ENCODE data around the gene CFDP1. TPM values are rescaled to one million over a fixed set of nuclear protein-coding genes. Genes with fewer than 3 reads are reported as not detected.

The CFDP1 gene
- total and polyA plus RNA-seq, 2 donors (not counting 1 experiment from before 2014, with no cell fraction given) = 47.9 to 80.0 TPM

GRCh38 chr16:75476817-75477216, 43.5 kb upstream of the CFDP1 start:
- Histone ChIP-seq H4K20me1 (ENCODE audit: control insufficient read depth, extremely low read depth, insufficient read depth, low read length) (no peaks in the 10 kb centered on the region), H3K4me1 (ENCODE audit: control insufficient read depth, extremely low read depth, insufficient read depth, low read length) (no peaks in the 10 kb centered on the region), H3K79me2 (ENCODE audit: control insufficient read depth, insufficient read depth, low read length) (no peaks in the 10 kb centered on the region), H3K27ac (ENCODE audit: insufficient read depth, low read length) (no peak overlapping the region), H3K4me3 (replicated peaks in 1 of 4; ENCODE audit: control extremely low read depth in 1 of 4, insufficient read depth in 1 of 4, low read depth in 3 of 4, low read length in 4 of 4) (no peak overlapping the region), H3K9me3 (ENCODE audit: control insufficient read depth, insufficient read depth, low read depth, low read length) (no peaks in the 10 kb centered on the region), H3K4me2 (ENCODE audit: extremely low read depth, insufficient read depth, low read length) (no peak overlapping the region), H3K27me3 (ENCODE audit: control insufficient read depth, insufficient read depth, low read length) (no peaks in the 10 kb centered on the region), H2AFZ (ENCODE audit: low read length) (no peak overlapping the region), H3K9ac (ENCODE audit: insufficient read depth, low read length) (no peak overlapping the region), H3K36me3 (ENCODE audit: control insufficient read depth, insufficient read depth, low read length) (no peaks in the 10 kb centered on the region)
- TF ChIP-seq CTCF (conservative IDR thresholded peaks at IDR 0.05 in 1 of 2, IDR thresholded peaks at IDR 0.05 in 1 of 2; ENCODE audit: low read depth in 1 of 2, low read length in 2 of 2) (no peak), EZH2 (IDR thresholded peaks at IDR 0.05; ENCODE audit: low read length, missing control alignments) (no peak)
- DNase-seq (ENCODE audit: low read depth in 2 of 2) = no peak

GRCh38 chr16:75475420-75475847, 42.1 kb upstream of the CFDP1 start:
- no peaks in the 10 kb centered on the region for H3K79me2 ChIP-seq (ENCODE audit: control insufficient read depth, insufficient read depth, low read length)
- H3K27me3 ChIP-seq (ENCODE audit: control insufficient read depth, insufficient read depth, low read length) = no peaks in the 10 kb centered on the region
- H3K9ac ChIP-seq (ENCODE audit: insufficient read depth, low read length) = no peak overlapping the region
- no peak overlapping the region for H3K4me3 ChIP-seq (replicated peaks in 1 of 4; ENCODE audit: control extremely low read depth in 1 of 4, insufficient read depth in 1 of 4, low read depth in 3 of 4, low read length in 4 of 4)
- H3K4me1 ChIP-seq (ENCODE audit: control insufficient read depth, extremely low read depth, insufficient read depth, low read length) = no peaks in the 10 kb centered on the region
- H2AFZ ChIP-seq (ENCODE audit: low read length) = no peak overlapping the region
- no peaks in the 10 kb centered on the region for H4K20me1 ChIP-seq (ENCODE audit: control insufficient read depth, extremely low read depth, insufficient read depth, low read length)
- no peak overlapping the region for H3K27ac ChIP-seq (ENCODE audit: insufficient read depth, low read length)
- DNase-seq (ENCODE audit: low read depth in 2 of 2) = no peak
- no peak overlapping the region for H3K4me2 ChIP-seq (ENCODE audit: extremely low read depth, insufficient read depth, low read length)
- TF ChIP-seq EZH2 (IDR thresholded peaks at IDR 0.05; ENCODE audit: low read length, missing control alignments) = no peak
- TF ChIP-seq CTCF (conservative IDR thresholded peaks at IDR 0.05 in 1 of 2, IDR thresholded peaks at IDR 0.05 in 1 of 2; ENCODE audit: low read depth in 1 of 2, low read length in 2 of 2) = no peak
- no peaks in the 10 kb centered on the region for H3K36me3 ChIP-seq (ENCODE audit: control insufficient read depth, insufficient read depth, low read length)
- no peaks in the 10 kb centered on the region for H3K9me3 ChIP-seq (ENCODE audit: control insufficient read depth, insufficient read depth, low read depth, low read length)

- Histone ChIP-seq H3K9ac (ENCODE audit: insufficient read depth, low read length) (no peak overlapping the region), H3K4me1 (ENCODE audit: control insufficient read depth, extremely low read depth, insufficient read depth, low read length) (no peaks in the 10 kb centered on the region), H2AFZ (ENCODE audit: low read length) (no peak overlapping the region), H3K4me3 (replicated peaks in 1 of 4; ENCODE audit: control extremely low read depth in 1 of 4, insufficient read depth in 1 of 4, low read depth in 3 of 4, low read length in 4 of 4) (no peak overlapping the region), H3K9me3 (ENCODE audit: control insufficient read depth, insufficient read depth, low read depth, low read length) (no peaks in the 10 kb centered on the region), H4K20me1 (ENCODE audit: control insufficient read depth, extremely low read depth, insufficient read depth, low read length) (no peaks in the 10 kb centered on the region), H3K4me2 (ENCODE audit: extremely low read depth, insufficient read depth, low read length) (no peak overlapping the region), H3K79me2 (ENCODE audit: control insufficient read depth, insufficient read depth, low read length) (no peaks in the 10 kb centered on the region), H3K27ac (ENCODE audit: insufficient read depth, low read length) (no peak overlapping the region), H3K36me3 (ENCODE audit: control insufficient read depth, insufficient read depth, low read length) (no peaks in the 10 kb centered on the region), H3K27me3 (ENCODE audit: control insufficient read depth, insufficient read depth, low read length) (no peaks in the 10 kb centered on the region)
- TF ChIP-seq CTCF (conservative IDR thresholded peaks at IDR 0.05 in 1 of 2, IDR thresholded peaks at IDR 0.05 in 1 of 2; ENCODE audit: low read depth in 1 of 2, low read length in 2 of 2) = no peak
- no peak for TF ChIP-seq EZH2 (IDR thresholded peaks at IDR 0.05; ENCODE audit: low read length, missing control alignments)
- DNase-seq (ENCODE audit: low read depth in 2 of 2) = no peak
Measured at GRCh38 chr16:75472908-75473877, 39.9 kb upstream of the CFDP1 start.

Data from fibroblast of lung (primary cell).